ENCODE data around the gene SNAP91. TPM values are rescaled to one million over a fixed set of nuclear protein-coding genes. Genes with fewer than 3 reads are reported as not detected.

Gene SNAP91
- total RNA-seq, 8 experiments from 2014 or later, result 0.52 to 52.8 (median 39.3) TPM; not detected in 1

- no peak overlapping the region for H3K4me3 ChIP-seq
- 52 to 82% (median 73%) methylated on average over 3 to 6 of the region's 6 CpGs for WGBS, 10 experiments
- in situ Hi-C loops (cut with MboI; ENCODE audit: low pct_unique_long_range_greater_than_20kb in 2 of 9, low sequenced_read_pairs in 9 of 9, unreplicated experiment in 9 of 9), result loop anchor here in 1 of 9 experiments (25.0 kb wide), 1 partner anchor 597 kb away; no protein-coding TSS in a partner anchor
- H3K27ac ChIP-seq, result no peak overlapping the region
- no peaks in the 10 kb centered on the region for H3K4me1 ChIP-seq (replicated peaks in 1 of 2)
- ATAC-seq (replicated peaks in 6 of 8), result peak; percentile 40 to 89 (median 52)
These were observed 93.6 kb downstream of the SNAP91 start for GRCh38 chr6:83615025-83615999.

DNA sequence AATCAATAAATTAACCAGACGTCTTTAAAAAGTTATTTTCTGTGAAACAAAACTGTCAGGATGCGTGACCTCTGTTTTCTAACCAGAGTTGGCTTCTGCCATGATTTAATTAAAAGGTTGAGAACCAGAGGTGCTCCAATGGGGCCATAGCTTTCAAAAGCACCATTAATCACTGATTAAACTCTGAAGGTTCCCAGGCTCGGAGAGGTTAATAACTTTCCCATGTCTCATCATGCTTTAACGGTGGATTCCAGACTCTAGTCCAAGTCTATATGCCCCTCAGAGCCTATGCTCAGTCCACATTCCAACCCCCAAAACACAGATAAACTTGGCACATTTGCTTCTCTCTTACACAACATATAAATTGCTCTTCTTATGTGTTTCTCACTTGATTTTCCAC is 95.5 kb downstream of the SNAP91 start:
- in situ Hi-C loops (cut with MboI; ENCODE audit: low pct_unique_long_range_greater_than_20kb in 2 of 9, low sequenced_read_pairs in 9 of 9, unreplicated experiment in 9 of 9), result loop anchor here in 1 of 9 experiments (25.0 kb wide), 1 partner anchor 599 kb away; no protein-coding TSS in a partner anchor
- H3K4me3 ChIP-seq, result no peak overlapping the region
- ATAC-seq (replicated peaks in 6 of 8), result no peak
- no peaks in the 10 kb centered on the region for H3K4me1 ChIP-seq (replicated peaks in 1 of 2)
- no peak overlapping the region for H3K27ac ChIP-seq
- 20 to 94% (median 54%) methylated on average over 2 to 4 of the region's 4 CpGs; no CpG with 5 or more reads in 1 of the 10 experiments for whole genome bisulfite sequencing, 10 experiments

- ATAC-seq (replicated peaks in 6 of 8), result no peak
- Histone ChIP-seq H3K27ac (no peak overlapping the region), H3K4me3 (no peak overlapping the region), H3K4me1 (replicated peaks in 1 of 2) (no peaks in the 10 kb centered on the region)
- in situ Hi-C loops (cut with MboI; ENCODE audit: low pct_unique_long_range_greater_than_20kb in 2 of 9, low sequenced_read_pairs in 9 of 9, unreplicated experiment in 9 of 9), result loop anchor here in 1 of 9 experiments (25.0 kb wide), 1 partner anchor 603 kb away; no protein-coding TSS in a partner anchor
- WGBS, 10 experiments, result 6 to 95% (median 88%) methylated on average over 1 to 2 of the region's 2 CpGs
These were observed 99.7 kb downstream of the SNAP91 start for GRCh38 chr6:83609248-83609647.

GRCh38 chr6:83605517-83605916 is 103.4 kb downstream of the SNAP91 start:
- no peak overlapping the region for H3K27ac ChIP-seq
- no peak overlapping the region for H3K4me3 ChIP-seq
- in situ Hi-C loops (cut with MboI; ENCODE audit: low pct_unique_long_range_greater_than_20kb in 2 of 9, low sequenced_read_pairs in 9 of 9, unreplicated experiment in 9 of 9), result loop anchor here in 1 of 9 experiments (25.0 kb wide), 1 partner anchor 607 kb away; no protein-coding TSS in a partner anchor
- WGBS, 10 experiments, result 80 to 100% (median 100%) methylated on average over 1 of the region's 1 CpG; no CpG with 5 or more reads in 3 of the 10 experiments
- no peaks in the 10 kb centered on the region for H3K4me1 ChIP-seq (replicated peaks in 1 of 2)
- ATAC-seq (replicated peaks in 6 of 8), result no peak

DNA sequence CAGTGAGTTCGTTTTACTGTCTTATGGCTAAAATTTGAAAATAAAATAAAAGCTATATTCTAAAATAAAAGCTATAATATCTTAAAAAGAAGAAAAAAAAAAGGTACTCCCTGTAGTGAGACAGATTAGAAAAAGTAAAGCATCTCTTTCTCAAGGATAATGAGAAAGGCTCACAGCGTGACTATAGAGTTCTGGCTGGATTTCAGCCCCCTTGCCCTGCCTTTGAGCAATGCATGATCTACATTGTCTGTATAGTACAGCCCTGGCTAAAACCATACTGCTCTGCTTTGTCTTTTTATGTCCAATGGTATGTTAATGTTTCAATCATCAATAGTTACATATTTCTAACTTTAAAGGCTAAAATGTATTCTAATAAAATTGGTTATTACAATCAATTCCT is 105.3 kb downstream of the SNAP91 start:
- no peak overlapping the region for H3K4me3 ChIP-seq
- in situ Hi-C loops (cut with MboI; ENCODE audit: low pct_unique_long_range_greater_than_20kb in 2 of 9, low sequenced_read_pairs in 9 of 9, unreplicated experiment in 9 of 9), result loop anchor here in 1 of 9 experiments (25.0 kb wide), 1 partner anchor 609 kb away; no protein-coding TSS in a partner anchor
- ATAC-seq (replicated peaks in 6 of 8), result no peak
- 19 to 100% (median 63%) methylated on average over 1 to 2 of the region's 2 CpGs for WGBS, 10 experiments
- H3K4me1 ChIP-seq (replicated peaks in 1 of 2), result no peaks in the 10 kb centered on the region
- no peak overlapping the region for H3K27ac ChIP-seq

DNA sequence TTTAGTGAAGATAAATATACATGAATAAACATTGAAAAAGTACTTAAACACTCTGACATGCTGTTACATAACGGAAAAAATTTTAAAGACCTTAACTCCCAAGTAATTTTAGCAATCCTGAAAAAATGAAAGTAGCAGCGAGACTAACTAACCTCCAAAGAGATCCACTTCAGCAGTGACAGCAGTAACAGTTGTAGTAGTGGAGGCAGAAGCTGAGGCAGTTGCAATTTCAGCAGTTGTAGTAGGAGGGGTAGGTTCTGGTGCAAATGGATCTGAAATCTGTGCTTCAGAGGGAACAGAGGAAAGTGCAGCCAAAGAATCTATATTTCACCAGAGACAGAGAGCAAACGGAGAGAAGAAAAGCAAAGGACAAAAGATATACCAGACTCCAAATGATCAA is 107.8 kb downstream of the SNAP91 start:
- H3K27ac ChIP-seq, result no peak overlapping the region

GRCh38 chr6:83600459-83600858 is 108.4 kb downstream of the SNAP91 start:
- peak in 1 of 8 experiments; percentile 51 for ATAC-seq (replicated peaks in 6 of 8)
- 20 to 100% (median 33%) methylated on average over 1 of the region's 1 CpG; no CpG with 5 or more reads in 6 of the 10 experiments for WGBS, 10 experiments
- in situ Hi-C loops (cut with MboI; ENCODE audit: low pct_unique_long_range_greater_than_20kb in 2 of 9, low sequenced_read_pairs in 9 of 9, unreplicated experiment in 9 of 9), result loop anchor here in 1 of 9 experiments (25.0 kb wide), 1 partner anchor 612 kb away; no protein-coding TSS in a partner anchor

More for the DNA sequence above, 107.8 kb downstream of the SNAP91 start:
- ATAC-seq (replicated peaks in 6 of 8), result peak in 1 of 8 experiments; percentile 33
- H3K4me3 ChIP-seq, result no peak overlapping the region
- 14 to 94% (median 82%) methylated on average over 2 to 3 of the region's 3 CpGs for WGBS, 10 experiments
- H3K4me1 ChIP-seq (replicated peaks in 1 of 2), result peaks cover 0 to 10% of the 10 kb centered on the region in 2 donors
- in situ Hi-C loops (cut with MboI; ENCODE audit: low pct_unique_long_range_greater_than_20kb in 2 of 9, low sequenced_read_pairs in 9 of 9, unreplicated experiment in 9 of 9), result loop anchor here in 1 of 9 experiments (25.0 kb wide), 1 partner anchor 611 kb away; no protein-coding TSS in a partner anchor

GRCh38 chr6:83597511-83597910 is 111.4 kb downstream of the SNAP91 start:
- in situ Hi-C loops (cut with MboI; ENCODE audit: low pct_unique_long_range_greater_than_20kb in 2 of 9, low sequenced_read_pairs in 9 of 9, unreplicated experiment in 9 of 9), result no loop called here
- WGBS, 10 experiments, result 60 to 100% (median 71%) methylated on average over 1 of the region's 1 CpG; no CpG with 5 or more reads in 1 of the 10 experiments
- ATAC-seq (replicated peaks in 6 of 8), result no peak
- no peak overlapping the region for H3K27ac ChIP-seq
- H3K4me1 ChIP-seq (replicated peaks in 1 of 2), result peaks cover 0 to 10% of the 10 kb centered on the region in 2 donors
- no peak overlapping the region for H3K4me3 ChIP-seq

More at GRCh38 chr6:83600459-83600858, 108.4 kb downstream of the SNAP91 start:
- Histone ChIP-seq H3K4me3 (no peak overlapping the region), H3K4me1 (replicated peaks in 1 of 2) (peaks cover 0 to 10% of the 10 kb centered on the region in 2 donors), H3K27ac (no peak overlapping the region)

DNA sequence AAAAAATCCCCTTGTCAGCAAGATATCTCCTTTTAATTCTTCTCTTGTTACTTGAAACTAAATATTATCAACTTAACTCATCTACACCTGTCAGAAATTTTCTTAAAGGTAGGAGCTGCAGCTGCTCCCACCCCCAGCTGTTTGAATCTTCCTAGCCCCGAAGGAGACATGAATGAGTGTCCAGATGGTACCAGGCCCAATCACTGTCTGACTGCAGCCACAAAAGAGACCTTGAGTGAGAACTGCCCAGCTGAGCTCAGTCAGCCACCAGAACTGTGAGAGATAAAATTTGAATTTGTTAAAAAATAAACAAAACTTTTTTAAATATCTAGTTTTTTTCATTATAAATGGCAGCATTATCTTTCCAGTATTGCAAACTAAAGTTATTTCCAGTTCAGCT is 111.8 kb downstream of the SNAP91 start:
- WGBS, 10 experiments, result 0 to 40% (median 27%) methylated on average over 1 of the region's 1 CpG; no CpG with 5 or more reads in 6 of the 10 experiments
- H3K4me1 ChIP-seq (replicated peaks in 1 of 2), result peaks cover 0 to 10% of the 10 kb centered on the region in 2 donors
- peak in 1 of 8 experiments; percentile 47 for ATAC-seq (replicated peaks in 6 of 8)
- no peak overlapping the region for H3K4me3 ChIP-seq
- no peak overlapping the region for H3K27ac ChIP-seq
- in situ Hi-C loops (cut with MboI; ENCODE audit: low pct_unique_long_range_greater_than_20kb in 2 of 9, low sequenced_read_pairs in 9 of 9, unreplicated experiment in 9 of 9), result no loop called here

DNA sequence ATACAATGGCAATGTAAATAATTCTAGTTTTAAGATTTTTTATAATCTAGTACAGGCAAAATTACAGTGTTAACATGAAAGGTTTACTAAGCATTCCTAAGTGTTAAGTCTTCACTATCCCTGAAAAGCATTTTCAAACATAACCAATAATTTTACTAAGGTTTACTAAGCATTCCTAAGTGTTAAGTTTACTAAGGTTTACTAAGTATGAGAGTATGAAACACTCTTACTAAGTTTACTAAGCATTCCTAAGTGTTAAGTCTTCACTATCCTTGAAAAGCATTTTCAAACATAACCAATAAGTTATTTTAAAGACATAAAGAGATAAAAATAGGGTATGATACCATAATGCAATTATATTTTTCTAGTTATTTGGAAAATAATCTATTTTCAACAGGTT is 114.0 kb downstream of the SNAP91 start:
- peaks cover 0 to 10% of the 10 kb centered on the region in 2 donors for H3K4me1 ChIP-seq (replicated peaks in 1 of 2)
- H3K4me3 ChIP-seq, result no peak overlapping the region
- in situ Hi-C loops (cut with MboI; ENCODE audit: low pct_unique_long_range_greater_than_20kb in 2 of 9, low sequenced_read_pairs in 9 of 9, unreplicated experiment in 9 of 9), result no loop called here
- ATAC-seq (replicated peaks in 6 of 8), result no peak
- no peak overlapping the region for H3K27ac ChIP-seq

DNA sequence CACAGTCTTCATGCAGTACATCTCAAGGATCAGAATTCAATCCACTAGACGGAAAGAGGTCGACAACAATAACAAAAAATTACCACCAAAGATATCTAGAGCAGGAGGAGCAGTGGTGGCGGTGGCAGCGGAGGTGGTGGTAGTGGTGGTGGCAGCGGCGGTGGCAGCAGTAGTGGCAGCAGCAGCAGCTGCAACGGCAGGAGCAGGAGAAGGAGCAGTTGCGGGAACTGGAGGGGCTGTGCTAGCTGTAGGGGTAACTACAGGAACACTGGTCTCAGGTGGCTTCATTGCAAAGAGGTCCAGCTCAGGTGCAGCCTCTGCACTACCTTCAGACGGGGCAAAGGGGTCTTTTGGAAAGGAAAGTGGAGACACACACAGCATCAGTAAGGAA is 115.5 kb downstream of the SNAP91 start:
- in situ Hi-C loops (cut with MboI; ENCODE audit: low pct_unique_long_range_greater_than_20kb in 2 of 9, low sequenced_read_pairs in 9 of 9, unreplicated experiment in 9 of 9), result no loop called here
- no peak for ATAC-seq (replicated peaks in 6 of 8)
- no peak overlapping the region for H3K4me3 ChIP-seq
- 10 to 91% (median 74%) methylated on average over 1 to 6 of the region's 9 CpGs; no CpG with 5 or more reads in 1 of the 10 experiments for WGBS, 10 experiments
- H3K27ac ChIP-seq, result no peak overlapping the region
- peaks cover 0 to 10% of the 10 kb centered on the region in 2 donors for H3K4me1 ChIP-seq (replicated peaks in 1 of 2)

- ATAC-seq (replicated peaks in 6 of 8), result peak in 3 of 8 experiments; percentile 52 to 78 (median 71)
- WGBS, 10 experiments, result 43 to 100% (median 94%) methylated on average over 1 to 2 of the region's 2 CpGs; no CpG with 5 or more reads in 1 of the 10 experiments
- H3K4me3 ChIP-seq, result no peak overlapping the region
- in situ Hi-C loops (cut with MboI; ENCODE audit: low pct_unique_long_range_greater_than_20kb in 2 of 9, low sequenced_read_pairs in 9 of 9, unreplicated experiment in 9 of 9), result no loop called here
- no peak overlapping the region for H3K27ac ChIP-seq
- H3K4me1 ChIP-seq (replicated peaks in 1 of 2), result peaks cover 0 to 10% of the 10 kb centered on the region in 2 donors
These were observed 116.0 kb downstream of the SNAP91 start for GRCh38 chr6:83592770-83593394.

Data from motor neuron (in vitro differentiated cells).